Measurements from ENCODE around the gene AGAP2.

AGAP2 gene

DNA sequence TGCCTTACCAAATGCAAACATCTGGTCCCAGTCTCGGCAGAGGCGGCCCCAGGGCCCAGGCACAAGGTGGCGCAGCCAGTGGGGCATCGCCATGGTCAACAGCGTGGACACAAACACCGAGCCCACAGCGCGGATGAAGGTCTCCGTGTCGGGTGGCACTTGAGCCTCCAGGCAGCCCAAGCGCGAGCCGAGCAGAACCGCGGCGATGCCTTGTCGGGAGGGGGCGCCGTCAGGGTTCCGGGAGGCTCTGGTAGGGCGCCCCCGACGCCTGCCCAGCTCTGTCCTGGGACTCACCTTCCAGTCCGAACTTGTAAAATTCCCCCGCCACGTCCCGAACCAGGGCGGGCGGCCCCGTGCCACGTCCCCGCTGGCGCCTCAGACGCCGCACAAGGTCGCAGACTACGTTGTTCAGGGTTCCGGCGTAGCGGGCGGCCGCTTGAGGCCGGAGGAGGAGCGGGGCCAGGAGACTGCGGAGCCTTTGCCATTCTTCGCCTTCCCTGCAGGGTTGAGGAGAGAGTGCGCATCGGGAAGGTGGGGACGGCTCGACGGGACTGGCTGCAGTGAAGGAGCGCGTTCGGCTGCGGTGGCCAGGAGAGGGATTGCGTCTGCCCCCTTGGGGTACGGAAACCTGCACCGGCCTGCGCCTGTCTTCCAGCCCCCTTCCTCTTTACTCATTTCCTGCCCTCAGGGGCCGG lies 26.6 kb upstream of the AGAP2 start:
- POLR2A ChIA-PET (ENCODE audit: low non-redundant PET) = no interaction called here

DNA sequence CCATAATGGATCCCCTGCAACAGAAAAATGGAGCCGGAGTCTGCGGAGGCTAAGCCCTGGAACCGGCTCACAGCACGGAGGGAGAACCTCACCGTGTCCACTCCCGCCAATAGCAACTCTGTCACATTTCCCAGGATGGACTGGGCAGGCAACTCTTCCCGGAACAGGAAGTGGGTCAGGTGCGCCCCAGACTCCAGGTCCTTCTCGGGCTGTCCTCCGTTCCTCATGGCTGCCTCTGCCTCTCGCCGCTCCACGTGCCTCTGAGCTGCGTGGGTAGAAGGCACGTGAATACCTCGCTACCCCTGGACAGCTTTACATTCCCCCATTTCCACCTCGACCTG lies 26.1 kb upstream of the AGAP2 start:
- DNase-seq (ENCODE audit: low spot score) = no peak
- CTCF ChIA-PET = interaction anchor here (0.9 to 1.0 kb wide), 2 partner anchors 9 to 36 kb away, joined by 3 read pairs; no protein-coding TSS in a partner anchor
- POLR2A ChIA-PET (ENCODE audit: low non-redundant PET) = no interaction called here
- TF ChIP-seq, protein P1, sequence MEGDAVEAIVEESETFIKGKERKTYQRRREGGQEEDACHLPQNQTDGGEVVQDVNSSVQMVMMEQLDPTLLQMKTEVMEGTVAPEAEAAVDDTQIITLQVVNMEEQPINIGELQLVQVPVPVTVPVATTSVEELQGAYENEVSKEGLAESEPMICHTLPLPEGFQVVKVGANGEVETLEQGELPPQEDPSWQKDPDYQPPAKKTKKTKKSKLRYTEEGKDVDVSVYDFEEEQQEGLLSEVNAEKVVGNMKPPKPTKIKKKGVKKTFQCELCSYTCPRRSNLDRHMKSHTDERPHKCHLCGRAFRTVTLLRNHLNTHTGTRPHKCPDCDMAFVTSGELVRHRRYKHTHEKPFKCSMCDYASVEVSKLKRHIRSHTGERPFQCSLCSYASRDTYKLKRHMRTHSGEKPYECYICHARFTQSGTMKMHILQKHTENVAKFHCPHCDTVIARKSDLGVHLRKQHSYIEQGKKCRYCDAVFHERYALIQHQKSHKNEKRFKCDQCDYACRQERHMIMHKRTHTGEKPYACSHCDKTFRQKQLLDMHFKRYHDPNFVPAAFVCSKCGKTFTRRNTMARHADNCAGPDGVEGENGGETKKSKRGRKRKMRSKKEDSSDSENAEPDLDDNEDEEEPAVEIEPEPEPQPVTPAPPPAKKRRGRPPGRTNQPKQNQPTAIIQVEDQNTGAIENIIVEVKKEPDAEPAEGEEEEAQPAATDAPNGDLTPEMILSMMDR (conservative IDR thresholded peaks at IDR 0.05; ENCODE audit: low read depth) = no peak
- H3K27ac ChIP-seq = peak overlapping the region; percentile 89

More for the DNA sequence above, 26.6 kb upstream of the AGAP2 start:
- CTCF ChIA-PET = interaction anchor here (0.9 to 1.0 kb wide), 2 partner anchors 9 to 35 kb away, joined by 3 read pairs; no protein-coding TSS in a partner anchor
- TF ChIP-seq, protein P1 (conservative IDR thresholded peaks at IDR 0.05; ENCODE audit: low read depth) = peak; percentile 67
- H3K27ac ChIP-seq = peak overlapping the region; percentile 89
- DNase-seq (ENCODE audit: low spot score) = peak; percentile 69

DNA sequence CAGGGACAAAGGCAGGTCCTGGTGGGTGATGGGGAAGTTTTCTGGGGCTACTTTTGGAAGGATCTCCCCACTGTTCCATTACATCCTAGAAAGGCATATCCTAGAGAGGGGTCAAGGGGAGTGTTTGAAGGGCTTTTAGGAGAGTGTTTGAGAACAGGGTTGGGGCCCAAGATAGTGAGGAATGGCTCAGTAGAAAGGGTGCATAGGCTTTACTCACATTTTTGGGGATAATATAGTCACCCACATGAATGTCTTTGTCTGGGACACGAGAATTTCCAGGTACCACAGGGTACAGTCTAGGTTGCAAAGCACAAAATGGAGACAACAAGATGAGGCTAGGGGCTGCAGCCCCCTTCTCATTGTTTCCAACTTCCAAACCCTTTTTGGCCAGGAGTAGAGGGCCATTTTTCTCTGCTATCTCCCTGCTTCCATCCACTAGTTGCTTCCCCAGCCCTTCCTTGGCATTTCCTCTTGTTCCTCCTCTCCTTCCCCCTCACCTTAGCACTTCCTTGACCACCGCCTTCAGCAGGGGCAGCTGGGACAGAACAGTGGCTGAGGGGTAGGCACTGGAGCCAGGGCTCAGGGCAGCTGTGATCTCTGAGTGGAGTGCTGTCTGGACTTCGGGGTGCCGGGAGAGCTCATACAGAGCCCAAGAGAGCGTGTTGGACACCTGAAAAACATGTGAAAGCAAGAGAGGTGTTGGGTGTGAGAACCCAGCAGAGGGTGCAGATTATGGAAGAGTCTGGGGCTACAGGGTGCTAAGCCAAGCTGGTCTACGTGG lies 25.5 kb upstream of the AGAP2 start:
- TF ChIP-seq, protein P1 (conservative IDR thresholded peaks at IDR 0.05; ENCODE audit: low read depth) = no peak
- H3K27ac ChIP-seq = peak overlapping the region; percentile 89
- CTCF ChIA-PET = interaction anchor here (0.9 kb wide), 1 partner anchor 8 kb away, joined by 3 read pairs; no protein-coding TSS in a partner anchor

DNA sequence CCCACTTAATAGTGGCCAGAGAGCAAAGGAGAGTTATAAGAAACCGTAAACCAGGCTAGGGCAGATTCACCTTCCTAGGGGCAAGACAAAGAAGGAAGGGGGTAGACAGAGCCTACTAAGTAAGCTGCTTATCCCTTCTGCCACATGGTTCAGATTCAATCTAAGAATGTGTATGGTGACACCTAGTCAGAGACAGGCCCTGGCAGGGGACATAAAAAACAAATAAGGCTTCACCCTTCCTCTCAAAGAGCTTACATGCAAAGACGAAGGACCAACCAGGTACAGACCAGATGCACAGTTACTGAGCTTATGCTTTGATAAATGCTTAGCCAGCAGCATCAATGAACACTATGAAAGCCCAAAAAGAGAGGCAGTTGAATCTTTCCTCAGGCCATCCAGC lies 23.9 kb upstream of the AGAP2 start:
- TF ChIP-seq, protein P1 (conservative IDR thresholded peaks at IDR 0.05; ENCODE audit: low read depth) = no peak
- POLR2A ChIA-PET (ENCODE audit: low non-redundant PET) = no interaction called here
- H3K27ac ChIP-seq = no peak overlapping the region
- CTCF ChIA-PET = no interaction called here
- DNase-seq (ENCODE audit: low spot score) = no peak

More for the DNA sequence above, 25.5 kb upstream of the AGAP2 start:
- no peak for DNase-seq (ENCODE audit: low spot score)
- POLR2A ChIA-PET (ENCODE audit: low non-redundant PET) = no interaction called here

DNA sequence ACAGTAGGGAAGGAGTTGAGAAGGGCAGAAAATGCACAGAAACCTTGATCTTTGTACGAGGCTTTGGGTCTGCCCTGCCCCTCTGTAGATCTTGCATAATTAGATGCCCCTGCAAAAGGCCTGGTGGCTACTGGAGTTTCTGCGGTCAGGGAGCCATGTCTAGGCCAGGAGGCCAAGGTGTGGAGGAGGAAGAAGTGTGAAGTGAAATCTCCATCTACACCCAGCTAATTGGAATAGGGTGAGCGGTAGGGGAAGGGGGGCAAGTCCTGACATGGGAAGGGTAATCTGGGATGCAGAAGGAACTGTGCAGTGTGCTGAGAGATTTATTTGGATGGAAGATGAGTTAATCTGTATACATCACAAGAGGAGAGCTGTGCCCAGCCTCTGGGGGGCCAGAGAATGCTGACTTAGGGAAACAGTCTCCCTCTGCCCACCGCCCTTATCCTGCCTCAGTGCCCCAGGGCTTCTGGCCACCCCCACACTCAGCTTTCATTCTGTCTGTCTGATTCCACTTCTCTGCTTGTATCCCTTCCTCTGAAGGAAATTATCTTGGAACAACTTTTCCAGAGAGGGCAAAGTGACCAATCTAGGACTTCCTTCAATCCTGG lies 23.0 kb upstream of the AGAP2 start:
- TF ChIP-seq, protein P1 (conservative IDR thresholded peaks at IDR 0.05; ENCODE audit: low read depth) = no peak
- ChIA-PET POLR2A (ENCODE audit: low non-redundant PET) (no interaction called here), CTCF (no interaction called here)
- no peak for DNase-seq (ENCODE audit: low spot score)
- peak overlapping the region; percentile 20; the same call in 1 of the 2 replicates for H3K27ac ChIP-seq

DNA sequence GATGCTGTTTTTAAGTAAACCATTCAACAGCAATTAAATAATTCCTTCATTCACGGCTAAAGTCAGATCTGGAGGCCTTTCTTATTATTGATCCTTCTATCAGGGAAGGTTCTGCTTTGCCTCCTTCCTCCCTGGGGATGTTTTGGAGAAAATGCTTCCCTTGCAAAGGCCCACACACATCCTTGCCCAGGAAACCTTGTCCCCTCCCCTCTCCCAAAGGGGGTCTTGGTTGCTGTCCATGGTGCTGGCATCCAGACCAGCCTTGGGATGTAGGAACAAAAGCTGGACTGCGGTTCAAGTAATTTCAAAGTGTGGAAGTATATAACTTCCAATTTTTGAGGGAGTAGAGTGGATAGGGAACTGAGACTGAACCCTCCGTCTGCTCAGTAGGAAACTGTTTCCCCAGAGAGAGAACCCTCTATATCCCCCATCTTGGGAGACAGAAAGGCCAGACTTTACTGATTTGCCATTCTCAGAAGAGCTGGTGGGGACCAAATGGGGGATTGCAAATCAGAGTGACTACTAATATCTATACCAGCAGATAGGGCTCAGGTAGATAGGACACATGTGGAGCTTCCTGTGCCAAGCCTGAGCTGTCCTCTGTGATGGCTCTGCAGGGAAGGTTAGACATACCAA lies 21.9 kb upstream of the AGAP2 start:
- ChIA-PET POLR2A (ENCODE audit: low non-redundant PET) (no interaction called here), CTCF (interaction anchor here (0.6 to 1.0 kb wide), 2 partner anchors 21 to 161 kb away, joined by 3 to 4 read pairs; no protein-coding TSS in a partner anchor)
- H3K27ac ChIP-seq = no peak overlapping the region
- TF ChIP-seq, protein P1 (conservative IDR thresholded peaks at IDR 0.05; ENCODE audit: low read depth) = no peak
- no peak for DNase-seq (ENCODE audit: low spot score)
